LNCAP (cell line): Measurements from ENCODE around the gene PDLIM4.

Experiments used
- CTCF ChIP-seq: fragments of 450-650 bp; IDR thresholded peaks from 2 replicates; pipeline ENCODE4 v1.5.1; 2017; ENCODE audit warnings: mild to moderate bottlenecking

Gene PDLIM4

GRCh38 chr5:132271251-132272246 lies 14.1 kb downstream of the PDLIM4 start:
- TF ChIP-seq CTCF: no peak

- TF ChIP-seq CTCF: peak; percentile 91
These were observed 15.1 kb downstream of the PDLIM4 start for GRCh38 chr5:132272311-132273210.

- no peak for TF ChIP-seq CTCF
These were observed 16.1 kb downstream of the PDLIM4 start for GRCh38 chr5:132273631-132274030.

- no peak for TF ChIP-seq CTCF
These were observed 16.7 kb downstream of the PDLIM4 start for GRCh38 chr5:132274050-132274792.

- no peak for TF ChIP-seq CTCF
These were observed 18.1 kb downstream of the PDLIM4 start for GRCh38 chr5:132275367-132276220.

- no peak for TF ChIP-seq CTCF
These were observed 19.8 kb downstream of the PDLIM4 start for GRCh38 chr5:132277256-132277655.
